Measurements from ENCODE around the gene ACAD9. TPM values are rescaled to one million over a fixed set of nuclear protein-coding genes. Genes with fewer than 3 reads are reported as not detected.

The ACAD9 gene
- total and polyA plus RNA-seq, 9 of the 15 experiments (the other 6 are each of a cell fraction or from before 2014, with no cell fraction given), result 10.2 to 32.6 (median 22.8) TPM

- TF ChIP-seq ZNF316 (IDR thresholded peaks at IDR 0.05), result peak; percentile 16; the same call in 1 of the 2 replicates
These were observed 69.7 kb downstream of the ACAD9 start (continued) for GRCh38 chr3:128949158-128949557.

- Histone ChIP-seq H3K27ac (ENCODE audit: extremely low read depth, low read depth, low read length) (no peak overlapping the region), H3K4me1 (replicated peaks in 1 of 2; ENCODE audit: control insufficient read depth in 2 of 2, insufficient read depth in 2 of 2, low read length in 2 of 2) (no peaks in the 10 kb centered on the region), H3K4me2 (ENCODE audit: insufficient read depth, low read length) (no peak overlapping the region), H4K20me1 (replicated peaks; ENCODE audit: control insufficient read depth, insufficient read depth, low read length) (no peaks in the 10 kb centered on the region), H3K79me2 (ENCODE audit: control insufficient read depth, insufficient read depth, low read length) (no peaks in the 10 kb centered on the region), H3K9me1 (ENCODE audit: control insufficient read depth, insufficient read depth, low read length) (no peaks in the 10 kb centered on the region), H3K27me3 (ENCODE audit: control insufficient read depth in 2 of 2, insufficient read depth in 2 of 2, low read length in 2 of 2) (peaks cover 0 to 15% of the 10 kb centered on the region in 2 experiments; a peak in 2 of 5 replicates), H3K4me3 (no peak overlapping the region), H3K9ac (ENCODE audit: insufficient read depth in 1 of 2, low read depth in 2 of 2, low read length in 2 of 2) (no peak overlapping the region; a peak in 1 of 4 replicates), H2AFZ (ENCODE audit: low read depth, low read length) (no peak overlapping the region), H3K9me3 (replicated peaks; ENCODE audit: control insufficient read depth, insufficient read depth, low read depth, low read length) (no peaks in the 10 kb centered on the region), H3K36me3 (ENCODE audit: control insufficient read depth, insufficient read depth, low read length) (no peaks in the 10 kb centered on the region)
- in situ Hi-C loops (cut with MboI), result no loop called here
- no peak for FAIRE-seq
- peak; percentile 76 for ATAC-seq
- CTCF ChIA-PET (ENCODE audit: low intra/inter-chr PET ratio), result no interaction called here
- POLR2A ChIA-PET, result interaction anchor here (1.8 kb wide), 1 partner anchor 35 kb away, joined by 6 read pairs; no protein-coding TSS in a partner anchor
- 10% methylated on average over 8 of the region's 15 CpGs for WGBS (ENCODE audit: insufficient coverage, low coverage, missing lambda C conversion rate)
- intact Hi-C loops (cut with micrococcal nuclease), result no loop called here
- DNase-seq (ENCODE audit: extremely low read depth in 1 of 4, low spot score in 3 of 4), result peak in 2 of 4 experiments; percentile 14
- no TSS peak for BruUV-seq (replicated peaks)
- TF ChIP-seq ETV1 (tag; conservative IDR thresholded peaks at IDR 0.05; ENCODE audit: low read depth), result no peak
- TF ChIP-seq BRF1 (IDR thresholded peaks at IDR 0.05; ENCODE audit: borderline replicate concordance, extremely low read depth, insufficient read length), result no peak
- TF ChIP-seq GABPB1 (CRISPR knock-in tag; IDR thresholded peaks at IDR 0.05), result no peak
- no peak for TF ChIP-seq ZNF780A (CRISPR knock-in tag; IDR thresholded peaks at IDR 0.05)
- TF ChIP-seq RAD21 (CRISPR knock-in tag; conservative IDR thresholded peaks at IDR 0.05 in 1 of 2, IDR thresholded peaks at IDR 0.05 in 1 of 2), result peak in 1 of 2 experiments; percentile 40; a peak in 1 of 4 replicates
- TF ChIP-seq ZNF586 (CRISPR knock-in tag; conservative IDR thresholded peaks at IDR 0.05), result no peak
- TF ChIP-seq MTF1 (CRISPR knock-in tag; IDR thresholded peaks at IDR 0.05; ENCODE audit: borderline replicate concordance), result no peak
- TF ChIP-seq, protein P1, sequence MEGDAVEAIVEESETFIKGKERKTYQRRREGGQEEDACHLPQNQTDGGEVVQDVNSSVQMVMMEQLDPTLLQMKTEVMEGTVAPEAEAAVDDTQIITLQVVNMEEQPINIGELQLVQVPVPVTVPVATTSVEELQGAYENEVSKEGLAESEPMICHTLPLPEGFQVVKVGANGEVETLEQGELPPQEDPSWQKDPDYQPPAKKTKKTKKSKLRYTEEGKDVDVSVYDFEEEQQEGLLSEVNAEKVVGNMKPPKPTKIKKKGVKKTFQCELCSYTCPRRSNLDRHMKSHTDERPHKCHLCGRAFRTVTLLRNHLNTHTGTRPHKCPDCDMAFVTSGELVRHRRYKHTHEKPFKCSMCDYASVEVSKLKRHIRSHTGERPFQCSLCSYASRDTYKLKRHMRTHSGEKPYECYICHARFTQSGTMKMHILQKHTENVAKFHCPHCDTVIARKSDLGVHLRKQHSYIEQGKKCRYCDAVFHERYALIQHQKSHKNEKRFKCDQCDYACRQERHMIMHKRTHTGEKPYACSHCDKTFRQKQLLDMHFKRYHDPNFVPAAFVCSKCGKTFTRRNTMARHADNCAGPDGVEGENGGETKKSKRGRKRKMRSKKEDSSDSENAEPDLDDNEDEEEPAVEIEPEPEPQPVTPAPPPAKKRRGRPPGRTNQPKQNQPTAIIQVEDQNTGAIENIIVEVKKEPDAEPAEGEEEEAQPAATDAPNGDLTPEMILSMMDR (IDR thresholded peaks at IDR 0.05 in 2 of 3, conservative IDR thresholded peaks at IDR 0.05 in 1 of 3; ENCODE audit: insufficient read depth in 2 of 3, low read depth in 1 of 3, low read length in 3 of 3), result peak; percentile 28 to 37 (median 31); a peak in 3 of 6 replicates
- no peak for TF ChIP-seq ZMIZ1 (IDR thresholded peaks at IDR 0.05; ENCODE audit: low read depth in 2 of 2, low read length in 2 of 2)
- TF ChIP-seq TOE1 (IDR thresholded peaks at IDR 0.05; ENCODE audit: borderline replicate concordance), result no peak
- TF ChIP-seq TOE1 (CRISPR knock-in tag; IDR thresholded peaks at IDR 0.05; ENCODE audit: borderline replicate concordance, low read depth), result no peak
- no peak for TF ChIP-seq ARID2 (IDR thresholded peaks at IDR 0.05)
- no peak for TF ChIP-seq TAF15 (IDR thresholded peaks at IDR 0.05; ENCODE audit: low read depth, low read length)
- TF ChIP-seq ASH1L (IDR thresholded peaks at IDR 0.05; ENCODE audit: borderline replicate concordance, low read depth, partially characterized antibody), result no peak
These were observed 71.0 kb downstream of the ACAD9 start for GRCh38 chr3:128950223-128950938.
